Measurements from ENCODE around the gene IRF7. TPM values are rescaled to one million over a fixed set of nuclear protein-coding genes. Genes with fewer than 3 reads are reported as not detected.

Gene IRF7
- total RNA-seq (2012; rRNA removed) = 1.4 and 1.6 TPM in 2 replicates
- 4.5 and 5.8 TPM in 2 replicates for polyA plus RNA-seq (2012; rRNA removed)
- 3.0 and 6.5 TPM in 2 replicates for polyA plus RNA-seq (2012; cell fraction: cytosol; rRNA removed)
- 14.5 and 38.2 TPM in 2 replicates for polyA plus RNA-seq (2012; cell fraction: nucleus; rRNA removed; ENCODE audit: low replicate concordance)
- percentile 21 among the genes with signal in this experiment for Bru-seq, nascent RNA
- percentile 34 among the genes with signal in this experiment for BruChase-seq, experiment 1, labeled RNA remaining after a 6-hour chase
- percentile 19 among the genes with signal in this experiment for BruChase-seq, experiment 2, labeled RNA remaining after a 2-hour chase
- long read RNA-seq, partial matches to known transcripts = 0 of 8 reads
- long read RNA-seq, other reads (novel, unspliced or antisense) = 6 of 8 reads

- H2BK5ac ChIP-seq (ENCODE audit: low read depth, low read length, poor library complexity, severe bottlenecking) = peak within 1 kb of the TSS; percentile 85
- BruUV-seq (replicated peaks) = no TSS peak
- H2AK5ac ChIP-seq (ENCODE audit: low read depth, low read length) = peak within 1 kb of the TSS; percentile 92
- peak within 1 kb of the TSS; percentile 66; the same call in 1 of the 2 replicates for H3K18ac ChIP-seq (ENCODE audit: low read depth, low read length)
- ChIA-PET CTCF (no interaction called here), POLR2A (ENCODE audit: unreplicated experiment) (no interaction called here)
- no peak within 1 kb of the TSS for H2BK15ac ChIP-seq (ENCODE audit: low read depth, low read length)
- peak within 1 kb of the TSS; percentile 41; the same call in 1 of the 2 replicates for H3K23ac ChIP-seq (ENCODE audit: low read depth, low read length)
- TF ChIP-seq RFX5 (IDR thresholded peaks at IDR 0.05; ENCODE audit: low read depth, low read length) (no peak), NFE2L2 (IDR thresholded peaks at IDR 0.05; ENCODE audit: low read depth, low read length) (no peak), CHD1 (IDR thresholded peaks at IDR 0.05; ENCODE audit: low read depth, low read length) (no peak), FOS (IDR thresholded peaks at IDR 0.05; ENCODE audit: low read depth, low read length) (no peak), MXI1 (IDR thresholded peaks at IDR 0.05; ENCODE audit: borderline replicate concordance, low read depth, low read length) (no peak), POLR2A (IDR thresholded peaks at IDR 0.05; ENCODE audit: low read depth, low read length) (peak; percentile 82), RCOR1 (IDR thresholded peaks at IDR 0.05; ENCODE audit: insufficient replicate concordance, low read length) (no peak), MAZ (IDR thresholded peaks at IDR 0.05; ENCODE audit: borderline replicate concordance, low read depth, low read length) (peak; percentile 52; the same call in 1 of the 2 replicates)
- H3K4me3 ChIP-seq (ENCODE audit: insufficient read depth, low read depth, low read length) = peak within 1 kb of the TSS; percentile 91
- peak within 1 kb of the TSS; percentile 74 for H4K91ac ChIP-seq (ENCODE audit: insufficient read depth, low read depth, low read length)
- H4K20me1 ChIP-seq (ENCODE audit: insufficient read depth, low read length) = peaks cover 36% of the 10 kb centered on the region
- no peaks in the 10 kb centered on the region for H3K9me3 ChIP-seq (ENCODE audit: control insufficient read depth, insufficient read depth, low read length)
- peak within 1 kb of the TSS; percentile 43 to 74; a peak in 2 of 4 replicates for H4K8ac ChIP-seq (ENCODE audit: low read depth in 2 of 2, low read length in 2 of 2)
- peaks cover 4% of the 10 kb centered on the region; the same call in 1 of the 2 replicates for H3K4me1 ChIP-seq (ENCODE audit: control insufficient read depth, insufficient read depth, low read length)
- peak within 1 kb of the TSS; percentile 75 for H4K5ac ChIP-seq (ENCODE audit: low read depth, low read length)
- dilution Hi-C loops (cut with HindIII; ENCODE audit: low sequenced_read_pairs, unreplicated experiment) (no loop called here), in situ Hi-C loops (cut with MboI; ENCODE audit: low sequenced_read_pairs) (no loop called here), intact Hi-C loops (cut with micrococcal nuclease) (no loop called here)
- 7% methylated on average over 18 of the region's 66 CpGs; no CpG with 5 or more reads in 1 of the 2 experiments for WGBS, 2 experiments (ENCODE audit: extremely low coverage in 2 of 2, insufficient read length in 1 of 2)
- H3K9me1 ChIP-seq (ENCODE audit: insufficient read depth, low read length) = no peaks in the 10 kb centered on the region
- peak within 1 kb of the TSS; percentile 95 for H3K4ac ChIP-seq (ENCODE audit: low read depth, low read length)
- no peak within 1 kb of the TSS for H2BK20ac ChIP-seq (ENCODE audit: low read depth, low read length)
- H3K27ac ChIP-seq (ENCODE audit: insufficient read depth, low read length) = peak within 1 kb of the TSS; percentile 96
- H3K4me2 ChIP-seq (ENCODE audit: low read depth, low read length) = peak within 1 kb of the TSS; percentile 96
- peak; percentile 80 for DNase-seq
- H3K14ac ChIP-seq (replicated peaks; ENCODE audit: low read depth, low read length) = peak within 1 kb of the TSS; percentile 77; the same call in 1 of the 2 replicates
- H3K36me3 ChIP-seq (ENCODE audit: control insufficient read depth, insufficient read depth, low read length) = peaks cover 33% of the 10 kb centered on the region
- H2AFZ ChIP-seq (replicated peaks; ENCODE audit: low read length, poor library complexity) = peak within 1 kb of the TSS; percentile 93
- peak within 1 kb of the TSS; percentile 92 for H3K9ac ChIP-seq (ENCODE audit: low read depth, low read length)
- H3K56ac ChIP-seq (ENCODE audit: extremely low read depth, insufficient read depth, low read length) = no peak within 1 kb of the TSS
- no peak within 1 kb of the TSS for H2BK120ac ChIP-seq (ENCODE audit: low read depth, low read length)
- peak within 1 kb of the TSS; percentile 98 for H2AK9ac ChIP-seq (replicated peaks; ENCODE audit: low read depth, low read length, poor library complexity)
- ATAC-seq (ENCODE audit: low read depth) = peak; percentile 96
- no peaks in the 10 kb centered on the region for H3K27me3 ChIP-seq (ENCODE audit: control insufficient read depth, insufficient read depth, low read length)
- H3K79me1 ChIP-seq (ENCODE audit: low read depth in 1 of 2, low read length in 2 of 2) = peaks cover 2 to 39% of the 10 kb centered on the region in 2 experiments; a peak in 3 of 4 replicates
Observed at GRCh38 chr11:615504-616319, at the start of gene IRF7. Gene IRF7 (minus strand): TSS chr11:615950. CDS start chr11:615364, 586 bp downstream.
